22Rv1 (cell line): ENCODE results near the gene KAZN.

Experiments used
- H3K27ac ChIP-seq: fragments of 450-650 bp; 2 replicates; pipeline ENCODE4 v1.5.1; 2017
- CTCF ChIP-seq: fragments of 450-650 bp; IDR thresholded peaks from 2 replicates; pipeline ENCODE4 v1.5.1; 2017; ENCODE audit warnings: mild to moderate bottlenecking
- ZFX ChIP-seq: fragments of 450-650 bp; IDR thresholded peaks from 2 replicates; pipeline ENCODE4 v1.6.1; 2017; ENCODE audit warnings: antibody characterized with exemption, borderline replicate concordance

Gene KAZN

GRCh38 chr1:14865106-14865505 is 266.6 kb downstream of the KAZN start:
- TF ChIP-seq CTCF = no peak
- no peak for TF ChIP-seq ZFX

GRCh38 chr1:14866911-14867612 is 268.6 kb downstream of the KAZN start:
- no peak overlapping the region for H3K27ac ChIP-seq
- no peak for TF ChIP-seq CTCF

More at GRCh38 chr1:14865106-14865505, 266.6 kb downstream of the KAZN start:
- H3K27ac ChIP-seq = no peak overlapping the region

GRCh38 chr1:14869187-14869586 is 270.7 kb downstream of the KAZN start:
- H3K27ac ChIP-seq = no peak overlapping the region
- TF ChIP-seq CTCF (no peak), ZFX (no peak)

GRCh38 chr1:14871218-14871970 is 272.9 kb downstream of the KAZN start:
- no peak for TF ChIP-seq ZFX
- TF ChIP-seq CTCF = no peak
- no peak overlapping the region for H3K27ac ChIP-seq

GRCh38 chr1:14872762-14873161 is 274.3 kb downstream of the KAZN start:
- no peak overlapping the region for H3K27ac ChIP-seq
- TF ChIP-seq ZFX (no peak), CTCF (no peak)

- TF ChIP-seq ZFX (no peak), CTCF (no peak)
Measured at GRCh38 chr1:14873677-14874076, 275.2 kb downstream of the KAZN start.

More at GRCh38 chr1:14873677-14874076, 275.2 kb downstream of the KAZN start:
- no peak overlapping the region for H3K27ac ChIP-seq
